Activated CD4-positive, CD25-positive, alpha-beta regulatory T cell treated with anti-CD3 and anti-CD28 coated beads, Interleukin-2, amount 50 U/mL, for 16 hours (primary cell): Measurements from ENCODE around the gene ADAM10.

Source experiments
- DNase-seq: peaks from one replicate; pipeline ENCODE4 v3.0.0-alpha.2; 2020; ENCODE audit warnings: low read depth, low spot score

ADAM10 gene

GRCh38 chr15:58582160-58582559 is 167.3 kb downstream of the ADAM10 start:
- DNase-seq: no peak

GRCh38 chr15:58576657-58577056 is 172.8 kb downstream of the ADAM10 start:
- DNase-seq: no peak

DNA sequence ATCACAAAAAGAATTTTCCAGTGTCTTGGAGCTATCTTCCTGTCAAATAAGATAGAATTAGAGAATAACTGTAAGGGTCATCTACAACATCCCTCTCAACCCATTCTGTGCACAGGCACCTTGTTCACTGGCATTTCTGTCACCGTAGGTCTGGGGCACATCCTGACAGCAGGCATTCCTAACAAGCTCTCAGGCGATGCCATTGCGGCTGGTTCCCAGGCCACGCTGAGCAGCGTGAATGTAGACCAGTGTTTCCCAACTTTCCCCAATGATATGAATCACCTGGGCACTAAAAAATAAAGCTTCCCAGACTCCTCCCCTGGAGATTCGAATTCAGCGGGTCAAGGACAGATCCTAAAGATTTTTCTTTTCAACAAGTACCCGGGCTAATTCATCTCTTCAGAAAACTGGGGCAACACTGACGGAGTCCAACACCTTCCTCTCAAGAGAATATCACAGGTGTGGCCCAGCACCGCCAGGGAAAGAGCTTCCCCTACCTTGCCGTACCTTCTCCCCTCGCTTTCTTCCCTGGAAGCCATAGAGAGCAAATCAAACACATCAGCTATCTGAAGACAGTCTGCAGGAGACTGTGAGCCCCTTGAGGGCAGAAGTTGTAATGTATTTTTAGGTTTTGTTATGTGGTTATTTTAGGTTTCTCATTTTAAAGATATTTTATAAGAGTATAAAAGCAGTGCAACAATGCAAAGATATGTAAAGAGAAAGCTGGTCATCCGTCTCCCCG is 174.3 kb downstream of the ADAM10 start:
- DNase-seq: no peak

GRCh38 chr15:58574631-58575030 is 174.9 kb downstream of the ADAM10 start:
- DNase-seq: no peak

- no peak for DNase-seq
Observed at GRCh38 chr15:58573270-58573669, 176.2 kb downstream of the ADAM10 start.

DNA sequence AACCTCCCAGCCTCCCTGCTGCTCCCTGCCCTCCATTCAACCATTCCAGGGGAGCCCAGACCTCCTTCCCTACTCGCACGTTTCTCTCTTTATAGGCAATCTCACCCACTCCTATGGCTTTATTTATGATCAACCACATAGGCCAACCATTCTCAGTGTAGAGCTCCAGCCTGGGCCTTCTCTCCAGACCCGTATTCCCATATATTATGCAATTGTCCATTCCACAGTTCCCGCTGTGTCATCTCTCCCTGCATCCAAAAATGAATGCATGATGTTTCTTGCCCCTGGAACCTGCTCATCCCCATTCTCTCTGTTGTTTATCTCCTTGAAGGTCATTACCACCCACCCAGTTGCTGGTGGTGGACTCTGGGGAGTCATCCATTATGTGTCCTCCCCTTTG is 177.0 kb downstream of the ADAM10 start:
- DNase-seq: no peak

DNA sequence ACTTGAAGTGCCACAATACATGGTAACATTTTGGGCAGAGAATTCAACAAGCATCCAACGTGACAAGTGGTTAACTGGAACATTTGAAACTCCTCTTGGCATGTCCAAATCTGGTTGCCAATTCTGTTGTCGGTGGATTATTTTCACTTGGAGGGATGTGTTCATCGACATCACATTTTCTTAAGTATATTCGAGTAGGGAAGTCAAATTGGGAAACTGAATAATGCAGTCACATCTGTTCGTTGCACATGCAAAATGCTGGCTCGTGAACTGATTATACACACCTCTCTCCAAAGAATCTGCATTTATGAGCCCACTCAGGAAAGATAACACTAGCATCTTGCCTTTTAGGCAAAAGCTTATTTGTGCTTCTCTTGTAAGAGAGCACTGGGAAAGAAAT is 178.0 kb downstream of the ADAM10 start:
- no peak for DNase-seq

- no peak for DNase-seq
Observed at GRCh38 chr15:58569455-58569854, 180.1 kb downstream of the ADAM10 start.

DNA sequence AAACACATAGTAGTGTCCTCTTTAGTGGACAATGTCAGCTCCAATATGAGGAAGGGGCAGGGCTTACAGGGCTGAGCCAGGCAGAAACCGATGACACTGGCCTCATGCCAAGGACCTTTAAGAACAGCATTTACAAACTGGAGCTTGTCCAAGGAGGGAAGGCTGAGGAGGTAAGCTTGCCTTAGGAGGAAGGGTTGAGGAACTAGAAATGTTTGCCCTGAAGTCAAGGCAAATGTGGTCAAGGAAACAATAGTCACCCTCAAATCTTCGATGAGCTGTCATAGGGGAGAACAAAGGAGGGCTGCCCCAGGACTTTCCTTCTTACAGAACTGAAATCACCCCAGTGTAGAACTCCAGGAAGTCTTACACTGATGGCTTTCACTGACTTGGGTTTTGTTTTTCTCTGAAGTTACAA is 181.3 kb downstream of the ADAM10 start:
- no peak for DNase-seq

DNA sequence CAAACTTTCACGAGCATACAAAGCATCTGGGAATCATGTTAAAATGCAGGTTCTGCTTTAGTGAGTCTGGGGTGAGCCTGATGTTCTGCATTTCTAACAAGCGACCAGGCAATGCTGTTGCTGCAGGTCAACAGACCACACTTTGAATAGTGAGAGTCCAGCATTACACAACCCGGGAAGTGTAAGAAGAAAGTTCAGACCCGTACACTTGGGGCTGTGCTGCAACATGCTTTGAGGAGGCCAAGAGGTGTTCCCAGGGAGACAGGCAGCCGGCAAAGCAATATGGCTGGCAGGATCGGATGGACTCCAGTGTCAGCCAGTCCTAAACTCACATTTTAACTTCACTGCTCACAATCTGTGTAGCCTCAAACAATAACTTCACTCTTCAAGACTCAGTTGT is 183.5 kb downstream of the ADAM10 start:
- DNase-seq: no peak

- DNase-seq: no peak
Observed at GRCh38 chr15:58565619-58566018, 183.9 kb downstream of the ADAM10 start.

DNA sequence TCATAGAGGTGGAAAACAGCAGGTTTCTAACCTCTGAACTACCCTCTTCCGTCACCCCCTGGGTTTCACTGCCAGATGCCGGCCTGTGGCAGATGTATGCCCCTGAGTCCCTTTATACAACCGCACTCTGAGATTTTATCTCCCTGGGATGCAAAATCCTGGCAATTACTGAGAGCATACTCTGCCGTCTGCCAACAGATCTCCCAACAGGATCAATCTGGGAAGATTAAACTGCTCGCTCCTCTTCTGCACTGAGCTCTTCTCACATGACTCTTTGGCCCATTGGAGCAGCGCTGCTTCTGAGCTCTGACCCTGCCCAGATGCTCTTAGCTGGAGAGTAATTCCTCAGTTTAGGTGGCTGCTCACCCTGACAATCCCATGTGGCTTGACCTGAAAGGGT is 184.5 kb downstream of the ADAM10 start:
- no peak for DNase-seq

DNA sequence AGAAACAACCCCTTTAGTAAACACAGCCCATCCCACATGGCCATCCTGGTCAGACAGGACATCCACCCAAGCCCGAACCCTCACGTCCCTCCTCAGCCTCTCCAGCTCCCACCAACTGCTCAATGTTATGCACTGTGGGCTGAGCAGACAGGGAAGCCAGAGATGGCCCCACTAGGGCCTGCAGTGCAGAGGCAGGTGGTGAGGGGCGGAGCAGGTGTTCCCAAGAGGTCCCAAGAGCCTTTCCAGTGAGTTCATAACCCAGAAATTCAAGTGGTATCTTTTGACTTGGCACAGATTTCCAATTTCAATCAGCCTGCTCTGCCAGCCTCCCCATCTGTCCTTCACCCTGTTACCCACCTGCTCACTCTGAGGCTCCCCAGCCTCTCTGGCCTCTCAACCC is 187.4 kb downstream of the ADAM10 start:
- no peak for DNase-seq

GRCh38 chr15:58561321-58561720 is 188.2 kb downstream of the ADAM10 start:
- DNase-seq: no peak

DNA sequence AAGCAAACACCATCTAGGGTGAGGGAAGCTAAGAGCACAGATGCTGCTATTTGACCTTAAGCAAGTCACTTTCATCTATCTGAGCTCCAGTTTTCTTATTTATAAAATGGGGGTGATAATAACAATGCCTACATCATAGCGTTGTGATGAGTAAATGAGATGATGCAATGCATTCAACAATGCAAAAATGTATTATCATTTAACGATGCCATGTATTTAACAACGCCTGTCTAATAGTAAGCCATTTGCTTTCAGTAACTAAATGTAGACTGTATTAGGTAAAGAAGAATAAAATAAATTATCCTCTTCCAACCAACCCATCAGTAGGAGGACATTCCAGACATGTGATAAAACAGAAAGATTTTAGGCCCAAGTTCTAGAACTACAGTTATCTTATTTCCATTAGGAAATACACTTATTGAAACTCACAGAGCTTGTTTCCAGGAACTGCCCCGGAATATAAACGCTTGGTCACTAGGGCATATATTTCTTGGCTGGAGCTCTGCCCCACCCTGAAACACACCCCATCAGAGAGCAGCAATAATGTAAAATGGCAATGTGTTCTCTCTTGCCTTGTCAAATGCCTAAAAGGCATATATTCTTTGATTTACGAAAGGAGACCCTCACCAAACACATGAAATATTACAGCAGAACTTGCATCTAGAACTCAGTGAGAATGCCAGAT is 189.5 kb downstream of the ADAM10 start:
- no peak for DNase-seq

DNA sequence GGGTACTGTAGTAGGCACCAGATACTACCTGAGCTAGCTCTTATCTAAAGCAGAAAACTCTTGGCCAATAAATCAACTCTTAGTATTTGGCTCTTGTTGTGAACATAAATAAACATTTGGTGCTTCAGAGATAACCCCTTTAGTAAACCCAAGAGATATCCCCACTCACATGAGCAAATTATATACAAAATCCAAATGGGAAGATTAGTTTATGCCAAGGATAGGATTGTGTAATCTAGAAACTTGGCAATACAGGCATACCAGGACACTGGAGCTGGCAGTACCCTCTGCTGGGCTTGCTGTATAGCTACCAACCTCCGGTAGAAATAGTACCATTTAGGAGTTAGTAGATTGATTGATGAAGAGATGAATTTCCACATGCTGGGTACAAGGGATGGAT is 190.7 kb downstream of the ADAM10 start:
- no peak for DNase-seq

GRCh38 chr15:58556541-58556940 is 193.0 kb downstream of the ADAM10 start:
- no peak for DNase-seq

DNA sequence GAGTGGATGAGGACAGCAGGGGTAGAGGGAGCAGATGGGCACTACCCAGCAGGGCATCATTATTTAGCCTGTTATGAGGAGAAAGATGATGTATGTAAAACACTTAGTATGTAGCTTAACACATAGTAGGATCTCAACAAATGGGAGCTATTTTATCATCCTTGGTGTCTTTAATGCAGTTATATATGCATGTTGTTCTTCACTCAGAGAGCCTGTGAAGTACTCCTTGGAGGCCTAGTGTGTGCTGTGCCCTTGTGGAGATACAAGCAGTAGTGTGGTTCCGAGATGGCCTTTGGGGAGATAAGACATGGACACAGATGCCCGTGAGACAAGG is 193.5 kb downstream of the ADAM10 start:
- DNase-seq: no peak

- no peak for DNase-seq
Observed at GRCh38 chr15:58555162-58556027, 194.1 kb downstream of the ADAM10 start.

GRCh38 chr15:58554758-58555157 is 194.7 kb downstream of the ADAM10 start:
- DNase-seq: no peak

DNA sequence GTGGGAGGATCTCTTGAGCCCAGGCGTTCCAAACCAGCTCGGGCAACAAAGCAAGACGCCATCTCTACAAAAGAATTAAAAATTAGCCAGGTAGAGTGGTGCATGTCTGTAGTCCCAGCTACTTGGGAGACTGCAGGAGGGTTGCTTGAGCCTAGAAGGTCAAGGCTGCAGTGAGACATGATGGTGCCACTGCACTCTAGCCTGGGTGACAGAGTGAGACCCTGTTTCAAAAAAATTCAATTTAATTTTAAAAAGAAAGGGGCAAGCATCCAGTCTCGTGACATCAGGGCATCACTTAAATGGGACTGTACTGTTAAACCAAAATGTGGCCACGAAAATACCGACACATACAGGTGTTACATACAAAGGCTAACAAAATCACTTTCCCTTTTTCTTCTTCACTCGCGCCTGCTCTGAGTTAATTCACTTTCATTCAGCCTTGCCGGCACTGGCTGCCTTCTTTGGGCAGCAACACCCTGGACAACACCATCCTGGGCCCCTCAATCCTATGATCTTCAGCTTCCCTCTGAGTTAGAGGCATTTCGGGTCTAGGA is 196.1 kb downstream of the ADAM10 start:
- no peak for DNase-seq
